HepG2 (cell line): Measurements from ENCODE around the gene ARFGEF3. TPM values are rescaled to one million over a fixed set of nuclear protein-coding genes. Genes with fewer than 3 reads are reported as not detected.
A peak's percentile ranks its signal among the peaks of the same experiment; 100 is the strongest.

Experiments used
- RXRA ChIP-seq: sonication (generic); formaldehyde crosslinking; IDR thresholded peaks from 2 replicates; pipeline ENCODE4 v1.5.1; 2020; ENCODE audit warnings: missing genetic modification reagents
- SMYD3 ChIP-seq: sonication (generic); formaldehyde crosslinking; IDR thresholded peaks from 2 replicates; pipeline ENCODE4 v1.8.1; 2023; ENCODE audit warnings: mild to moderate bottlenecking, missing genetic modification reagents
- SOX13 ChIP-seq, 3 experiments: fragments of 450-650 bp in 1 of 3; sonication (generic) in 1 of 3; formaldehyde crosslinking in 1 of 3; IDR thresholded peaks in 2 of 3; conservative IDR thresholded peaks in 1 of 3; 2 replicates each; pipeline versions ENCODE4 v1.5.0 to v1.6.1; 2016 to 2020; ENCODE audit warnings: antibody characterized with exemption in 1 of 3, mild to moderate bottlenecking in 1 of 3, missing compliant biosample characterization in 1 of 3, missing genetic modification reagents in 1 of 3, moderate library complexity in 1 of 3
- SP1 ChIP-seq, 2 experiments: fragments of 450-650 bp in 1 of 2; sonication (generic) in 1 of 2; formaldehyde crosslinking in 1 of 2; IDR thresholded peaks; 2 replicates each; pipeline versions ENCODE4 v1.4.0 to v1.6.1; 2016 to 2020; ENCODE audit warnings: missing genetic modification reagents in 1 of 2
- SP4 ChIP-seq: sonication (generic); formaldehyde crosslinking; IDR thresholded peaks from 2 replicates; pipeline ENCODE4 v1.8.1; 2023; ENCODE audit warnings: mild to moderate bottlenecking, missing genetic modification reagents
- SRSF4 ChIP-seq: fragments of 200-400 bp; formaldehyde crosslinking; IDR thresholded peaks from one replicate; pipeline ENCODE4 v1.6.1; 2018; ENCODE audit warnings: mild to moderate bottlenecking, low read depth, low read length, moderate library complexity; ENCODE audit not compliant: poor library complexity, severe bottlenecking
- TCF7 ChIP-seq: sonication (generic); IDR thresholded peaks from 2 replicates; pipeline ENCODE4 v1.6.1; 2016; ENCODE audit warnings: antibody characterized with exemption, low read depth
- TEAD2 ChIP-seq: sonication (generic); formaldehyde crosslinking; IDR thresholded peaks from 2 replicates; pipeline ENCODE4 v1.9.0; 2021; ENCODE audit warnings: missing genetic modification reagents
- THAP11 ChIP-seq: IDR thresholded peaks from 2 replicates; pipeline ENCODE4 v1.6.1; 2016; ENCODE audit warnings: missing biosample characterization, missing genetic modification reagents
- WIZ ChIP-seq: sonication (generic); formaldehyde crosslinking; IDR thresholded peaks from 2 replicates; pipeline ENCODE4 v1.5.1; 2020; ENCODE audit warnings: mild to moderate bottlenecking, missing genetic modification reagents
- ZFP36 ChIP-seq: fragments of 150-350 bp; IDR thresholded peaks from 2 replicates; pipeline ENCODE4 v1.6.1; 2018; ENCODE audit warnings: borderline replicate concordance, low read length, low read depth; ENCODE audit not compliant: partially characterized antibody
- ZNF17 ChIP-seq: sonication (generic); formaldehyde crosslinking; IDR thresholded peaks from 2 replicates; pipeline ENCODE4 v1.5.0; 2020; ENCODE audit warnings: mild to moderate bottlenecking, missing genetic modification reagents
- ZNF263 ChIP-seq: sonication (generic); formaldehyde crosslinking; IDR thresholded peaks from 2 replicates; pipeline ENCODE4 v1.4.0; 2020; ENCODE audit warnings: missing genetic modification reagents
- ZNF7 ChIP-seq: IDR thresholded peaks from 2 replicates; pipeline ENCODE4 v1.6.1; 2016; ENCODE audit warnings: missing biosample characterization, missing genetic modification reagents
- polyA plus RNA-seq, 8 experiments: library from polyadenylated mRNA; depleted of rRNA in 3 of 8; stranded (reverse) in 7 of 8; unstranded in 1 of 8; fragments of >200 nt; fragmentation: Illumina TruSeq in 4 of 8; extraction: Trizol in 4 of 8; gene quantifications; 2 replicates each; pipeline versions ENCODE4 v1.2.1 to v1.2.3, GENCODE V29; 2011 to 2016; ENCODE audit warnings: low read depth in 4 of 8, missing spikeins in 1 of 8, mixed read lengths in 1 of 8; ENCODE audit not compliant: insufficient read depth in 1 of 8
- total RNA-seq, 5 experiments: library from RNA; depleted of rRNA; stranded (reverse); fragments of >200 nt; fragmentation: Illumina TruSeq; extraction: Trizol; gene quantifications; 2 replicates each; pipeline ENCODE4 v1.2.3, GENCODE V29; 2016; ENCODE audit warnings: low read depth in 1 of 5
- TF ChIP-seq, protein P1 (sequence below), 2 experiments: fragments of 450-650 bp in 1 of 2; sonication (generic) in 1 of 2; formaldehyde crosslinking; IDR thresholded peaks; 2 replicates each; pipeline versions ENCODE4 v1.5.0 to v1.8.0; 2020 to 2022; ENCODE audit warnings: mild to moderate bottlenecking in 1 of 2, missing genetic modification reagents in 1 of 2
- TF ChIP-seq, protein P2 (sequence below): sonication (generic); formaldehyde crosslinking; IDR thresholded peaks from 2 replicates; pipeline ENCODE4 v1.8.1; 2022; ENCODE audit warnings: mild to moderate bottlenecking, missing genetic modification reagents
- TF ChIP-seq, protein P3 (sequence below): sonication (generic); formaldehyde crosslinking; IDR thresholded peaks from 2 replicates; pipeline ENCODE4 v1.8.1; 2023; ENCODE audit warnings: missing genetic modification reagents, inconsistent platforms, borderline replicate concordance
- TF ChIP-seq, protein P4 (sequence below): IDR thresholded peaks from 2 replicates; pipeline ENCODE4 v1.6.1; 2016; ENCODE audit warnings: missing biosample characterization, missing genetic modification reagents, low read depth
- TF ChIP-seq, protein P5 (sequence below): sonication (generic); formaldehyde crosslinking; IDR thresholded peaks from 2 replicates; pipeline ENCODE4 v1.5.1; 2020; ENCODE audit warnings: mild to moderate bottlenecking, missing genetic modification reagents, borderline replicate concordance
- TF ChIP-seq, protein P6 (sequence below): sonication (generic); formaldehyde crosslinking; IDR thresholded peaks from 2 replicates; pipeline ENCODE4 v1.4.0; 2020; ENCODE audit warnings: missing genetic modification reagents, borderline replicate concordance

Gene ARFGEF3
- total and polyA plus RNA-seq, 2 of the 13 experiments (the other 11 are each of a cell fraction or from before 2014, with no cell fraction given), result 0.60 to 2.6 TPM

DNA sequence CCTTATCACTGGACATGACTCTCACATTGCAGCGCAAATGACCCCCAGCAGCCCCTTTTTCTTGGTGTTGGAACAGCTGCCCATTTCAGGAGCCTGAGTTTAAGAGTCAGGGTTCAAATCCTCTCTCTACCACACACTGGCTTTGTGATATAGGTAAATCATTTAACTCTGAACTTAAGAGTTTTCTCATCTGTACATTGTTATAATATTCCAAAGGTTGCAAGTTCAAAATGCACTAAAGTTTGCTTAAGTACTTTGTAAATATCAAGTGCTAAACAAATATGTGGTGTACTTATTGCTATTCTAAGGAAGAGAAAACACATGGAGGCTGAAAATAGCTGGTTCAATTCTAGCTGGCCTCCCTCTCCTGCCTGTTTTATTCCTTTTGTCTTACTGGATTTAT is 95.9 kb downstream of the ARFGEF3 start (continued):
- TF ChIP-seq SRSF4 (no peak), RXRA (CRISPR knock-in tag) (no peak), SOX13 (IDR thresholded peaks at IDR 0.05) (no peak), SOX13 (CRISPR knock-in tag; conservative IDR thresholded peaks at IDR 0.05 in 1 of 2, IDR thresholded peaks at IDR 0.05 in 1 of 2) (peak in 1 of 2 experiments; percentile 86; a peak in 2 of 4 replicates), ZFP36 (no peak), TCF7 (peak; percentile 57; the same call in 1 of the 2 replicates), THAP11 (CRISPR knock-in tag) (no peak; the same call in 1 of the 2 replicates), SMYD3 (CRISPR knock-in tag) (no peak), ZNF263 (CRISPR knock-in tag) (no peak), SP1 (IDR thresholded peaks at IDR 0.05) (no peak), SP1 (CRISPR knock-in tag; IDR thresholded peaks at IDR 0.05) (no peak), SP4 (CRISPR knock-in tag) (no peak), ZNF7 (CRISPR knock-in tag) (no peak), WIZ (CRISPR knock-in tag) (no peak), TEAD2 (CRISPR knock-in tag) (no peak), ZNF17 (CRISPR knock-in tag) (no peak)
- TF ChIP-seq, protein P1, sequence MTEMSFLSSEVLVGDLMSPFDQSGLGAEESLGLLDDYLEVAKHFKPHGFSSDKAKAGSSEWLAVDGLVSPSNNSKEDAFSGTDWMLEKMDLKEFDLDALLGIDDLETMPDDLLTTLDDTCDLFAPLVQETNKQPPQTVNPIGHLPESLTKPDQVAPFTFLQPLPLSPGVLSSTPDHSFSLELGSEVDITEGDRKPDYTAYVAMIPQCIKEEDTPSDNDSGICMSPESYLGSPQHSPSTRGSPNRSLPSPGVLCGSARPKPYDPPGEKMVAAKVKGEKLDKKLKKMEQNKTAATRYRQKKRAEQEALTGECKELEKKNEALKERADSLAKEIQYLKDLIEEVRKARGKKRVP (CRISPR knock-in tag; IDR thresholded peaks at IDR 0.05), result no peak
- TF ChIP-seq, protein P2, sequence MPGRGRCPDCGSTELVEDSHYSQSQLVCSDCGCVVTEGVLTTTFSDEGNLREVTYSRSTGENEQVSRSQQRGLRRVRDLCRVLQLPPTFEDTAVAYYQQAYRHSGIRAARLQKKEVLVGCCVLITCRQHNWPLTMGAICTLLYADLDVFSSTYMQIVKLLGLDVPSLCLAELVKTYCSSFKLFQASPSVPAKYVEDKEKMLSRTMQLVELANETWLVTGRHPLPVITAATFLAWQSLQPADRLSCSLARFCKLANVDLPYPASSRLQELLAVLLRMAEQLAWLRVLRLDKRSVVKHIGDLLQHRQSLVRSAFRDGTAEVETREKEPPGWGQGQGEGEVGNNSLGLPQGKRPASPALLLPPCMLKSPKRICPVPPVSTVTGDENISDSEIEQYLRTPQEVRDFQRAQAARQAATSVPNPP (CRISPR knock-in tag), result no peak
- TF ChIP-seq, protein P3, sequence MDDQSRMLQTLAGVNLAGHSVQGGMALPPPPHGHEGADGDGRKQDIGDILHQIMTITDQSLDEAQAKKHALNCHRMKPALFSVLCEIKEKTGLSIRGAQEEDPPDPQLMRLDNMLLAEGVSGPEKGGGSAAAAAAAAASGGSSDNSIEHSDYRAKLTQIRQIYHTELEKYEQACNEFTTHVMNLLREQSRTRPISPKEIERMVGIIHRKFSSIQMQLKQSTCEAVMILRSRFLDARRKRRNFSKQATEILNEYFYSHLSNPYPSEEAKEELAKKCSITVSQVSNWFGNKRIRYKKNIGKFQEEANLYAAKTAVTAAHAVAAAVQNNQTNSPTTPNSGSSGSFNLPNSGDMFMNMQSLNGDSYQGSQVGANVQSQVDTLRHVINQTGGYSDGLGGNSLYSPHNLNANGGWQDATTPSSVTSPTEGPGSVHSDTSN (CRISPR knock-in tag), result no peak
- TF ChIP-seq, protein P4, sequence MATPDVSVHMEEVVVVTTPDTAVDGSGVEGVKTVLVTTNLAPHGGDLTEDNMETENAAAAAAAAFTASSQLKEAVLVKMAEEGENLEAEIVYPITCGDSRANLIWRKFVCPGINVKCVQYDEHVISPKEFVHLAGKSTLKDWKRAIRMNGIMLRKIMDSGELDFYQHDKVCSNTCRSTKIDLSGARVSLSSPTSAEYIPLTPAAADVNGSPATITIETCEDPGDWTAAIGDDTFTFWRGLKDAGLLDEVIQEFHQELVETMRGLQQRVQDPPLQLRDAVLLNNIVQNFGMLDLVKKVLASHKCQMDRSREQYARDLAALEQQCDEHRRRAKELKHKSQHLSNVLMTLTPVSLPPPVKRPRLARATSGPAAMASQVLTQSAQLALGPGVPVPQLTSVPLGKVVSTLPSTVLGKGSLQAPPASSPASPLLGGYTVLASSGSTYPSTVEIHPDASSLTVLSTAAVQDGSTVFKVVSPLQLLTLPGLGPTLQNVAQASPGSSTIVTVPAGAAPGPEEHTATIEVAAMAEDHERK (CRISPR knock-in tag), result no peak
- TF ChIP-seq, protein P5, sequence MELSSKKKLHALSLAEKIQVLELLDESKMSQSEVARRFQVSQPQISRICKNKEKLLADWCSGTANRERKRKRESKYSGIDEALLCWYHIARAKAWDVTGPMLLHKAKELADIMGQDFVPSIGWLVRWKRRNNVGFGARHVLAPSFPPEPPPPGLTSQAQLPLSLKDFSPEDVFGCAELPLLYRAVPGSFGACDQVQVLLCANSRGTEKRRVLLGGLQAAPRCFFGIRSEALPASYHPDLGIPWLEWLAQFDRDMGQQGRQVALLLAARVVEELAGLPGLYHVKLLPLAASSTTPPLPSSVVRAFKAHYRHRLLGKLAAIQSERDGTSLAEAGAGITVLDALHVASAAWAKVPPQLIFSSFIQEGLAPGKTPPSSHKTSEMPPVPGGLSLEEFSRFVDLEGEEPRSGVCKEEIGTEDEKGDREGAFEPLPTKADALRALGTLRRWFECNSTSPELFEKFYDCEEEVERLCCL (CRISPR knock-in tag), result no peak
- TF ChIP-seq, protein P6, sequence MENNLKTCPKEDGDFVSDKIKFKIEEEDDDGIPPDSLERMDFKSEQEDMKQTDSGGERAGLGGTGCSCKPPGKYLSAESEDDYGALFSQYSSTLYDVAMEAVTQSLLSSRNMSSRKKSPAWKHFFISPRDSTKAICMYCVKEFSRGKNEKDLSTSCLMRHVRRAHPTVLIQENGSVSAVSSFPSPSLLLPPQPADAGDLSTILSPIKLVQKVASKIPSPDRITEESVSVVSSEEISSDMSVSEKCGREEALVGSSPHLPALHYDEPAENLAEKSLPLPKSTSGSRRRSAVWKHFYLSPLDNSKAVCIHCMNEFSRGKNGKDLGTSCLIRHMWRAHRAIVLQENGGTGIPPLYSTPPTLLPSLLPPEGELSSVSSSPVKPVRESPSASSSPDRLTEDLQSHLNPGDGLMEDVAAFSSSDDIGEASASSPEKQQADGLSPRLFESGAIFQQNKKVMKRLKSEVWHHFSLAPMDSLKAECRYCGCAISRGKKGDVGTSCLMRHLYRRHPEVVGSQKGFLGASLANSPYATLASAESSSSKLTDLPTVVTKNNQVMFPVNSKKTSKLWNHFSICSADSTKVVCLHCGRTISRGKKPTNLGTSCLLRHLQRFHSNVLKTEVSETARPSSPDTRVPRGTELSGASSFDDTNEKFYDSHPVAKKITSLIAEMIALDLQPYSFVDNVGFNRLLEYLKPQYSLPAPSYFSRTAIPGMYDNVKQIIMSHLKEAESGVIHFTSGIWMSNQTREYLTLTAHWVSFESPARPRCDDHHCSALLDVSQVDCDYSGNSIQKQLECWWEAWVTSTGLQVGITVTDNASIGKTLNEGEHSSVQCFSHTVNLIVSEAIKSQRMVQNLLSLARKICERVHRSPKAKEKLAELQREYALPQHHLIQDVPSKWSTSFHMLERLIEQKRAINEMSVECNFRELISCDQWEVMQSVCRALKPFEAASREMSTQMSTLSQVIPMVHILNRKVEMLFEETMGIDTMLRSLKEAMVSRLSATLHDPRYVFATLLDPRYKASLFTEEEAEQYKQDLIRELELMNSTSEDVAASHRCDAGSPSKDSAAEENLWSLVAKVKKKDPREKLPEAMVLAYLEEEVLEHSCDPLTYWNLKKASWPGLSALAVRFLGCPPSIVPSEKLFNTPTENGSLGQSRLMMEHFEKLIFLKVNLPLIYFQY (CRISPR knock-in tag), result no peak
